Measurements from ENCODE around the gene NMNAT1. TPM values are rescaled to one million over a fixed set of nuclear protein-coding genes. Genes with fewer than 3 reads are reported as not detected.
"Not testable (repeated sequence)": the region's sequence is repeated elsewhere in the genome, so short reads cannot be mapped to it uniquely, and the experiment has no call there.

NMNAT1 gene
- total RNA-seq, 1 donor from 2014 or later: 7.6 TPM

DNA sequence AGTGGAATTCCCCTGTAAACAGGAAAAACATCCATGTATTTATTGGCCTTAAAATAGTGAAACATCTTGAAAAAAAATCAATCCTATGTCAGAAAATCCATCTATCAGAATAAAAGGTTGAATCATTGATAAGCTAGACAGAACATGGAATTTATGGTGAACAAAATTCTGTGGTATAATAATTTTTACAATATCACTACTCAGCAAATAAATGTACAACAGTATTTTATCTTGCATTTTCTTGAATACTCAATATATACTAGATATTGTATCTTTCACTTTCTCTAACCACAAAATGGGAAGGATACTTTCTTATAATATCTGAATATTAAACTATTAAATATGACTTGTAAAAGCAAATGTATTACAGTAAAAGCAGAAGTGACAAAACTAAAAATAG lies 83.8 kb downstream of the NMNAT1 start:
- Histone ChIP-seq H3K27me3 (no peaks in the 10 kb centered on the region), H3K4me3 (no peak overlapping the region), H3K27ac (no peak overlapping the region), H3K4me1 (no peaks in the 10 kb centered on the region), H3K9me3 (no peaks in the 10 kb centered on the region), H3K36me3 (no peaks in the 10 kb centered on the region)
- DNase-seq (ENCODE audit: extremely low spot score in 2 of 2): no peak
- intact Hi-C loops (cut with DNase I): no loop called here
- TF ChIP-seq POLR2A (IDR thresholded peaks at IDR 0.05) (no peak), POLR2AphosphoS5 (IDR thresholded peaks at IDR 0.05; ENCODE audit: insufficient read depth in 1 of 2, low read depth in 1 of 2) (no peak)
- TF ChIP-seq, protein P1, sequence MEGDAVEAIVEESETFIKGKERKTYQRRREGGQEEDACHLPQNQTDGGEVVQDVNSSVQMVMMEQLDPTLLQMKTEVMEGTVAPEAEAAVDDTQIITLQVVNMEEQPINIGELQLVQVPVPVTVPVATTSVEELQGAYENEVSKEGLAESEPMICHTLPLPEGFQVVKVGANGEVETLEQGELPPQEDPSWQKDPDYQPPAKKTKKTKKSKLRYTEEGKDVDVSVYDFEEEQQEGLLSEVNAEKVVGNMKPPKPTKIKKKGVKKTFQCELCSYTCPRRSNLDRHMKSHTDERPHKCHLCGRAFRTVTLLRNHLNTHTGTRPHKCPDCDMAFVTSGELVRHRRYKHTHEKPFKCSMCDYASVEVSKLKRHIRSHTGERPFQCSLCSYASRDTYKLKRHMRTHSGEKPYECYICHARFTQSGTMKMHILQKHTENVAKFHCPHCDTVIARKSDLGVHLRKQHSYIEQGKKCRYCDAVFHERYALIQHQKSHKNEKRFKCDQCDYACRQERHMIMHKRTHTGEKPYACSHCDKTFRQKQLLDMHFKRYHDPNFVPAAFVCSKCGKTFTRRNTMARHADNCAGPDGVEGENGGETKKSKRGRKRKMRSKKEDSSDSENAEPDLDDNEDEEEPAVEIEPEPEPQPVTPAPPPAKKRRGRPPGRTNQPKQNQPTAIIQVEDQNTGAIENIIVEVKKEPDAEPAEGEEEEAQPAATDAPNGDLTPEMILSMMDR (IDR thresholded peaks at IDR 0.05): no peak

DNA sequence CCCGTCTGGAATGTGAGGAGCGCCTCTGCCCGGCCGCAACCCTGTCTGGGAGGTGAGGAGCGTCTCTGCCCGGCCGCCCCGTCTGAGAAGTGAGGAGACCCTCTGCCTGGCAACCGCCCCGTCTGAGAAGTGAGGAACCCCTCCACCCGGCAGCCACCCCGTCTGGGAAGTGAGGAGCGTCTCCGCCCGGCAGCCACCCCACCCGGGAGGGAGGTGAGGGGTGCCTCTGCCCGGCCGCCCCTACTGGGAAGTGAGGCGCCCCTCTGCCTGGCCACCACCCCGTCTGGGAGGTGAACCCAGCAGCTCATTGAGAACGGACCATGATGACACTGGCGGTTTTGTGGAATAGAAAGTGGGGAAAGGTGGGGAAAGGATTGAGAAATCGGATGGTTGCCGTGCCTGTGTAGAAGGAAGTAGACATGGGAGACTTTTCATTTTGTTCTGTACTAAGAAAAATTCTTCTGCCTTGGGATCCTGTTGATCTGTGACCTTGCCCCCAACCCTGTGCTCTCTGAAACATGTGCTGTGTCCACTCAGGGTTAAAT lies 85.8 kb downstream of the NMNAT1 start:
- H3K9me3 ChIP-seq; H3K27ac ChIP-seq; H3K27me3 ChIP-seq; H3K4me1 ChIP-seq; H3K36me3 ChIP-seq; H3K4me3 ChIP-seq; intact Hi-C loops (cut with DNase I); DNase-seq (ENCODE audit: extremely low spot score in 2 of 2): not testable (repeated sequence)

DNA sequence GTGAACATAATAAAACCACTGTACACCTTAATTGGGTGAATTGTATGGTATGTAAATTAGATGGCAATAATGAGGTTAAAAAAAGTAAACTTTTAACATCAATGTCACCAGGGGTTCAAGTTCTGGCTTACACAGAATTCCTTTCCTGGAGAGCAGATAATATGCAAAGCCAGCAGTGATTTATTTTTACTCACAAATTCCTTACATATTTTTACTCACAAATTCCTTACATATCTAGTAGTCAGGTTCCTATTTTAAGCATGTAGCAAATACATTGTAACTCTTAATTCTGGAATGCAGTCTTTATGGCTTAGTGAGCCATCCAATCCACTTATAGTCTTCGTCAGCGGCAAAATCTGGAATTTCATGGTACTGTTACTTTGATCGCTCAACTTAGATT lies 88.2 kb downstream of the NMNAT1 start:
- Histone ChIP-seq H3K4me3 (no peak overlapping the region), H3K9me3 (no peaks in the 10 kb centered on the region), H3K36me3 (no peaks in the 10 kb centered on the region), H3K27ac (no peak overlapping the region), H3K4me1 (peaks cover 18% of the 10 kb centered on the region), H3K27me3 (no peaks in the 10 kb centered on the region)
- no peak for TF ChIP-seq POLR2A (IDR thresholded peaks at IDR 0.05)
- TF ChIP-seq, protein P1 (IDR thresholded peaks at IDR 0.05): no peak
- no peak for TF ChIP-seq POLR2AphosphoS5 (IDR thresholded peaks at IDR 0.05; ENCODE audit: insufficient read depth in 1 of 2, low read depth in 1 of 2)
- DNase-seq (ENCODE audit: extremely low spot score in 2 of 2): no peak
- intact Hi-C loops (cut with DNase I): loop anchor here (5.0 kb wide), 1 partner anchor 84 kb away; no protein-coding TSS in a partner anchor

DNA sequence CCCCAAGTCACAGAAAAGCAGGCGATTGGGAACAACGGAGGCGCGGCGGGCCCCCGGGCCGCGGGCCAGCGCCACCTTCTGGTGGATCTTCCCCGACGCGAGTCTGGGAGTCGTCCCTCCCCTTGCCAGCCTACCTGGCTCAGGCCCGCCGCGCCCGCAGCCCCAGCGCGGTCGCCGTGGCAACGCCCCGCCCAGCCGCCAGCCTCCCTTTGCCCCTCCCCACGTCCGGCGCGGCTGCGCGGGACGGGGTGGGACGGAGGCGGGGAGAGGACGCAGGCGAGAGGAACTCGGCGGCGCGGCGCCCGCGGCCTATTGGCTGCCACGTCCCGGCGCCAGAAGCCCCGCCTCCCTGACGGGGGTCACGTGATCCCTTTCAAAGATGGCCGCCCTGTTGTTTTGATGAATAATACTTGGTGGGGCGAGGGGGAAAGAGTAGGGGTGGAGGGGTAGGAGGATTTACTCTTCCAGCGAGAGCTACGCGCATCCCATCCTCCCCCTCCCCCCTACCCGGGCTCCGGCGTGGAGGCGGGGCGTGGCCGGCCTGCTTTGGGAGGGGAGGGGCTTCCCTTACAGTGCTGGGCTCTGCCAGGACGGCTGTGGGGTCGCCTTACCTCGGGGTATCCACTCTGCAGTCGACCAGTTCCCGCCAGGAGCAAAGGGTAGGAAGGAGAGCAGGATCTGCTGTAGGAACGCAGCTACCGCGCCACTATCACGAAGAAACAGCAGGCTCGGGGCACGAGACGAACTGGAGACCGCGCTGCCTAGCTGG lies 89.5 kb downstream of the NMNAT1 start, which contains the start of gene UBE4B:
UBE4B (plus strand) TSS at position 369 of the 769 bp plus-strand sequence. CDS start 713 bp downstream, outside the sequence.
- peak within 1 kb of the TSS; percentile 81 to 93 for H3K4me3 ChIP-seq
- no peaks in the 10 kb centered on the region for H3K36me3 ChIP-seq
- no peaks in the 10 kb centered on the region for H3K9me3 ChIP-seq
- peaks cover 24% of the 10 kb centered on the region for H3K4me1 ChIP-seq
- peak; percentile 97 to 98 for DNase-seq (ENCODE audit: extremely low spot score in 2 of 2)
- intact Hi-C loops (cut with DNase I): loop anchor here (5.0 kb wide), 1 partner anchor 85 kb away; no protein-coding TSS in a partner anchor
- H3K27ac ChIP-seq: peak within 1 kb of the TSS; percentile 93
- TF ChIP-seq, protein P1 (IDR thresholded peaks at IDR 0.05): peak; percentile 54 to 79 (median 54)
- TF ChIP-seq POLR2AphosphoS5 (IDR thresholded peaks at IDR 0.05; ENCODE audit: insufficient read depth in 1 of 2, low read depth in 1 of 2): peak; percentile 69 to 86
- peak in 1 of 2 donors; percentile 19 for TF ChIP-seq POLR2A (IDR thresholded peaks at IDR 0.05)
- no peaks in the 10 kb centered on the region for H3K27me3 ChIP-seq

DNA sequence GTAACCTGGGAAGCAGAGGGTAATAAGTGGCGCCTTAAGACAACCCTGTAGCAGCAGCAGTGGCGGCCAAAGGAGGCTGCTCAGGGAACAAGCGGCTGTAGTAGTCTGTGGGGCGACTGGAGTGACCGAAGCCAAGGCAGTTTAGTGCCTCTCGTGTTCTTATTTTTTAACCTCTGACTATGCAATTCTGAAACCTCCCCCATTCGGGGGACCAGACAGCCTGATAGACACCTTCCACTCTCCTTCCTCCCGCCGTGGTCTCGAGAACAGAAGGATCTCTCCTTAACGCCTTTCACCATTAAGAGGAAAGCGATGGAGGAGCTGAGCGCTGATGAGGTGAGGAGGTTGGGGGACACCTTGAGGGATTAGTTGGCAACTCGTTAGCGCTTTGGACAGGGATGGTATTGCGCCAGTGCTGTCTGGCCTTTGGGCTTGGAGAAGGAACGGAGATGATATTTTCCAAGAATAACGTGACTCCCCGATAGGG lies 90.1 kb downstream of the NMNAT1 start:
- Histone ChIP-seq H3K27ac (peak overlapping the region; percentile 93), H3K36me3 (peaks cover 0 to under 1% of the 10 kb centered on the region in 2 donors), H3K9me3 (no peaks in the 10 kb centered on the region), H3K27me3 (no peaks in the 10 kb centered on the region), H3K4me1 (peaks cover 25% of the 10 kb centered on the region), H3K4me3 (peak overlapping the region; percentile 81 to 93)
- intact Hi-C loops (cut with DNase I): loop anchor here (5.0 kb wide), 1 partner anchor 86 kb away; no protein-coding TSS in a partner anchor
- no peak for DNase-seq (ENCODE audit: extremely low spot score in 2 of 2)
- no peak for TF ChIP-seq POLR2AphosphoS5 (IDR thresholded peaks at IDR 0.05; ENCODE audit: insufficient read depth in 1 of 2, low read depth in 1 of 2)
- TF ChIP-seq, protein P1 (IDR thresholded peaks at IDR 0.05): no peak
- TF ChIP-seq POLR2A (IDR thresholded peaks at IDR 0.05): no peak

Small RNA genes within 50 kb of the gene (microRNA-seq; reads per million reads assigned to microRNA genes)
- not detected for gene MIR5697 (ENCODE audit: borderline number of aligned reads, borderline replicate concordance)

Small RNA genes within 50 kb of the gene (small RNA-seq; reads per million reads assigned to genes)
- gene MIR5697: not detected

Other genes with a start within 250 kb of the NMNAT1 start
- 96.5 TPM for gene CLSTN1, start 119.5 kb upstream of the NMNAT1 start, total RNA-seq
- 44.7 TPM for gene CTNNBIP1, start 33.2 kb upstream of the NMNAT1 start, total RNA-seq
- gene LZIC, start 84 bp upstream of the NMNAT1 start, total RNA-seq: 16.5 TPM
- 36.3 TPM for gene RBP7, start 53.8 kb downstream of the NMNAT1 start, total RNA-seq
- 51.1 TPM for gene UBE4B, start 89.5 kb downstream of the NMNAT1 start, total RNA-seq

Measured in vagina (tissue), 2 donors.